HepG2 (cell line): ENCODE data around the gene EPS8L3. TPM values are rescaled to one million over a fixed set of nuclear protein-coding genes. Genes with fewer than 3 reads are reported as not detected.

ENCODE experiments used
- HDAC2 ChIP-seq: sonication (generic); formaldehyde crosslinking; IDR thresholded peaks from 2 replicates; pipeline ENCODE4 v1.4.0; 2020; ENCODE audit warnings: missing genetic modification reagents
- SKI ChIP-seq: fragments of 450-650 bp; IDR thresholded peaks from one replicate; pipeline ENCODE4 v1.6.1; 2018; ENCODE audit warnings: mild to moderate bottlenecking; ENCODE audit not compliant: partially characterized antibody
- TBX3 ChIP-seq: fragments of 450-650 bp; IDR thresholded peaks from 2 replicates; pipeline ENCODE4 v1.6.1; 2017; ENCODE audit warnings: antibody characterized with exemption, mild to moderate bottlenecking, inconsistent platforms, borderline replicate concordance
- TGIF2 ChIP-seq: IDR thresholded peaks from 2 replicates; pipeline ENCODE4 v1.6.1; 2016; ENCODE audit warnings: control low read depth, missing compliant biosample characterization
- ZBTB3 ChIP-seq: sonication (generic); formaldehyde crosslinking; IDR thresholded peaks from 2 replicates; pipeline ENCODE4 v1.4.0; 2020; ENCODE audit warnings: low read depth, mild to moderate bottlenecking, moderate library complexity, missing genetic modification reagents, borderline replicate concordance
- ZBTB39 ChIP-seq: sonication (generic); formaldehyde crosslinking; IDR thresholded peaks from 2 replicates; pipeline ENCODE4 v1.5.0; 2020; ENCODE audit warnings: missing genetic modification reagents
- ZNF367 ChIP-seq: sonication (generic); formaldehyde crosslinking; IDR thresholded peaks from 2 replicates; pipeline ENCODE4 v1.4.0; 2020; ENCODE audit warnings: missing genetic modification reagents, borderline replicate concordance
- polyA plus RNA-seq, 8 experiments: library from polyadenylated mRNA; depleted of rRNA in 3 of 8; stranded (reverse) in 7 of 8; unstranded in 1 of 8; fragments of >200 nt; fragmentation: Illumina TruSeq in 4 of 8; extraction: Trizol in 4 of 8; gene quantifications; 2 replicates each; pipeline versions ENCODE4 v1.2.1 to v1.2.3, GENCODE V29; 2011 to 2016; ENCODE audit warnings: low read depth in 4 of 8, missing spikeins in 1 of 8, mixed read lengths in 1 of 8; ENCODE audit not compliant: insufficient read depth in 1 of 8
- total RNA-seq, 5 experiments: library from RNA; depleted of rRNA; stranded (reverse); fragments of >200 nt; fragmentation: Illumina TruSeq; extraction: Trizol; gene quantifications; 2 replicates each; pipeline ENCODE4 v1.2.3, GENCODE V29; 2016; ENCODE audit warnings: low read depth in 1 of 5
- TF ChIP-seq, protein P1 (sequence below): IDR thresholded peaks from 2 replicates; pipeline ENCODE4 v1.6.1; 2016; ENCODE audit warnings: missing genetic modification reagents, missing compliant biosample characterization
- TF ChIP-seq, protein P2 (sequence below): sonication (generic); formaldehyde crosslinking; IDR thresholded peaks from 2 replicates; pipeline ENCODE4 v1.4.0; 2020; ENCODE audit warnings: mild to moderate bottlenecking, missing genetic modification reagents
- TF ChIP-seq, protein P3 (sequence below): sonication (generic); formaldehyde crosslinking; IDR thresholded peaks from 2 replicates; pipeline ENCODE4 v1.8.1; 2023; ENCODE audit warnings: mild to moderate bottlenecking, missing genetic modification reagents
- TF ChIP-seq, protein P4 (sequence below): sonication (generic); formaldehyde crosslinking; IDR thresholded peaks from 2 replicates; pipeline ENCODE4 v1.5.1; 2020; ENCODE audit warnings: mild to moderate bottlenecking, moderate library complexity, missing genetic modification reagents

Gene EPS8L3
- total and polyA plus RNA-seq, 2 of the 13 experiments (the other 11 are each of a cell fraction or from before 2014, with no cell fraction given) = 18.2 to 106 TPM

- TF ChIP-seq ZBTB39 = 0 out of 2 replicates have a peak, but pooled peaks have one; percentile 30
- TF ChIP-seq, protein P1, sequence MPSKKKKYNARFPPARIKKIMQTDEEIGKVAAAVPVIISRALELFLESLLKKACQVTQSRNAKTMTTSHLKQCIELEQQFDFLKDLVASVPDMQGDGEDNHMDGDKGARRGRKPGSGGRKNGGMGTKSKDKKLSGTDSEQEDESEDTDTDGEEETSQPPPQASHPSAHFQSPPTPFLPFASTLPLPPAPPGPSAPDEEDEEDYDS (CRISPR knock-in tag) = no peak
- TF ChIP-seq, protein P2, sequence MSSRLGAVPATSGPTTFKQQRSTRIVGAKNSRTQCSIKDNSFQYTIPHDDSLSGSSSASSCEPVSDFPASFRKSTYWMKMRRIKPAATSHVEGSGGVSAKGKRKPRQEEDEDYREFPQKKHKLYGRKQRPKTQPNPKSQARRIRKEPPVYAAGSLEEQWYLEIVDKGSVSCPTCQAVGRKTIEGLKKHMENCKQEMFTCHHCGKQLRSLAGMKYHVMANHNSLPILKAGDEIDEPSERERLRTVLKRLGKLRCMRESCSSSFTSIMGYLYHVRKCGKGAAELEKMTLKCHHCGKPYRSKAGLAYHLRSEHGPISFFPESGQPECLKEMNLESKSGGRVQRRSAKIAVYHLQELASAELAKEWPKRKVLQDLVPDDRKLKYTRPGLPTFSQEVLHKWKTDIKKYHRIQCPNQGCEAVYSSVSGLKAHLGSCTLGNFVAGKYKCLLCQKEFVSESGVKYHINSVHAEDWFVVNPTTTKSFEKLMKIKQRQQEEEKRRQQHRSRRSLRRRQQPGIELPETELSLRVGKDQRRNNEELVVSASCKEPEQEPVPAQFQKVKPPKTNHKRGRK (CRISPR knock-in tag) = no peak
- no peak for TF ChIP-seq TBX3
- TF ChIP-seq, protein P3, sequence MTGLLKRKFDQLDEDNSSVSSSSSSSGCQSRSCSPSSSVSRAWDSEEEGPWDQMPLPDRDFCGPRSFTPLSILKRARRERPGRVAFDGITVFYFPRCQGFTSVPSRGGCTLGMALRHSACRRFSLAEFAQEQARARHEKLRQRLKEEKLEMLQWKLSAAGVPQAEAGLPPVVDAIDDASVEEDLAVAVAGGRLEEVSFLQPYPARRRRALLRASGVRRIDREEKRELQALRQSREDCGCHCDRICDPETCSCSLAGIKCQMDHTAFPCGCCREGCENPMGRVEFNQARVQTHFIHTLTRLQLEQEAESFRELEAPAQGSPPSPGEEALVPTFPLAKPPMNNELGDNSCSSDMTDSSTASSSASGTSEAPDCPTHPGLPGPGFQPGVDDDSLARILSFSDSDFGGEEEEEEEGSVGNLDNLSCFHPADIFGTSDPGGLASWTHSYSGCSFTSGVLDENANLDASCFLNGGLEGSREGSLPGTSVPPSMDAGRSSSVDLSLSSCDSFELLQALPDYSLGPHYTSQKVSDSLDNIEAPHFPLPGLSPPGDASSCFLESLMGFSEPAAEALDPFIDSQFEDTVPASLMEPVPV (CRISPR knock-in tag) = no peak
- TF ChIP-seq HDAC2 (CRISPR knock-in tag) = no peak
- no peak for TF ChIP-seq ZBTB3 (CRISPR knock-in tag)
- TF ChIP-seq, protein P4, sequence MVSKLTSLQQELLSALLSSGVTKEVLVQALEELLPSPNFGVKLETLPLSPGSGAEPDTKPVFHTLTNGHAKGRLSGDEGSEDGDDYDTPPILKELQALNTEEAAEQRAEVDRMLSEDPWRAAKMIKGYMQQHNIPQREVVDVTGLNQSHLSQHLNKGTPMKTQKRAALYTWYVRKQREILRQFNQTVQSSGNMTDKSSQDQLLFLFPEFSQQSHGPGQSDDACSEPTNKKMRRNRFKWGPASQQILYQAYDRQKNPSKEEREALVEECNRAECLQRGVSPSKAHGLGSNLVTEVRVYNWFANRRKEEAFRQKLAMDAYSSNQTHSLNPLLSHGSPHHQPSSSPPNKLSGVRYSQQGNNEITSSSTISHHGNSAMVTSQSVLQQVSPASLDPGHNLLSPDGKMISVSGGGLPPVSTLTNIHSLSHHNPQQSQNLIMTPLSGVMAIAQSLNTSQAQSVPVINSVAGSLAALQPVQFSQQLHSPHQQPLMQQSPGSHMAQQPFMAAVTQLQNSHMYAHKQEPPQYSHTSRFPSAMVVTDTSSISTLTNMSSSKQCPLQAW = 0 out of 2 replicates have a peak, but pooled peaks have one; percentile 3
- no peak for TF ChIP-seq ZNF367
- 0 out of 2 replicates have a peak, but pooled peaks have one; percentile 33 for TF ChIP-seq TGIF2 (CRISPR knock-in tag)
- TF ChIP-seq SKI = no peak
Observed at GRCh38 chr1:109740615-109741373, 22.9 kb downstream of the EPS8L3 start, which contains the start of gene GSTM3 (continued).
